Chondrocyte (in vitro differentiated cells): ENCODE results near the gene ABCG8. TPM values are rescaled to one million over a fixed set of nuclear protein-coding genes. Genes with fewer than 3 reads are reported as not detected.

Source experiments
- DNase-seq: peaks from one replicate; pipeline ENCODE4 v3.0.0; 2021; ENCODE audit warnings: mixed read lengths, low spot score
- H3K27ac Mint-ChIP-seq: one replicate; pipeline ENCODE4 v1.8.0; 2021; ENCODE audit warnings: mild to moderate bottlenecking, moderate library complexity, mixed read lengths; ENCODE audit not compliant: unreplicated experiment
- H3K27me3 Mint-ChIP-seq: 2 replicates; pipeline ENCODE4 v1.8.0; 2021; ENCODE audit warnings: low read depth, mixed read lengths
- H3K36me3 Mint-ChIP-seq: 2 replicates; pipeline ENCODE4 v1.8.0; 2021; ENCODE audit warnings: low read depth, mixed read lengths
- H3K4me1 Mint-ChIP-seq: 2 replicates; pipeline ENCODE4 v1.8.0; 2021; ENCODE audit warnings: low read depth, mild to moderate bottlenecking, mixed read lengths
- H3K4me3 Mint-ChIP-seq: one replicate; pipeline ENCODE4 v1.8.0; 2021; ENCODE audit warnings: mild to moderate bottlenecking, moderate library complexity, mixed read lengths; ENCODE audit not compliant: unreplicated experiment
- H3K9me3 Mint-ChIP-seq: 2 replicates; pipeline ENCODE4 v1.8.0; 2021; ENCODE audit warnings: low read depth, mixed read lengths
- total RNA-seq: library from RNA; stranded (reverse); gene quantifications from 3 replicates; pipeline ENCODE4 v1.2.1, GENCODE V29; 2021
- TF ChIP-seq, protein P1 (sequence below): fragments of 200-600 bp; sonication (generic); IDR thresholded peaks from 2 replicates; pipeline ENCODE4 v1.5.0; 2021; ENCODE audit warnings: antibody characterized with exemption, mild to moderate bottlenecking, moderate library complexity

ABCG8 gene
- total RNA-seq, 1 donor from 2014 or later = not detected

- Mint-ChIP-seq H3K4me1 (no peaks in the 10 kb centered on the region), H3K9me3 (no peaks in the 10 kb centered on the region), H3K27me3 (peaks cover 24% of the 10 kb centered on the region), H3K4me3 (no peak overlapping the region), H3K27ac (no peak overlapping the region), H3K36me3 (peaks cover 4% of the 10 kb centered on the region)
- TF ChIP-seq, protein P1, sequence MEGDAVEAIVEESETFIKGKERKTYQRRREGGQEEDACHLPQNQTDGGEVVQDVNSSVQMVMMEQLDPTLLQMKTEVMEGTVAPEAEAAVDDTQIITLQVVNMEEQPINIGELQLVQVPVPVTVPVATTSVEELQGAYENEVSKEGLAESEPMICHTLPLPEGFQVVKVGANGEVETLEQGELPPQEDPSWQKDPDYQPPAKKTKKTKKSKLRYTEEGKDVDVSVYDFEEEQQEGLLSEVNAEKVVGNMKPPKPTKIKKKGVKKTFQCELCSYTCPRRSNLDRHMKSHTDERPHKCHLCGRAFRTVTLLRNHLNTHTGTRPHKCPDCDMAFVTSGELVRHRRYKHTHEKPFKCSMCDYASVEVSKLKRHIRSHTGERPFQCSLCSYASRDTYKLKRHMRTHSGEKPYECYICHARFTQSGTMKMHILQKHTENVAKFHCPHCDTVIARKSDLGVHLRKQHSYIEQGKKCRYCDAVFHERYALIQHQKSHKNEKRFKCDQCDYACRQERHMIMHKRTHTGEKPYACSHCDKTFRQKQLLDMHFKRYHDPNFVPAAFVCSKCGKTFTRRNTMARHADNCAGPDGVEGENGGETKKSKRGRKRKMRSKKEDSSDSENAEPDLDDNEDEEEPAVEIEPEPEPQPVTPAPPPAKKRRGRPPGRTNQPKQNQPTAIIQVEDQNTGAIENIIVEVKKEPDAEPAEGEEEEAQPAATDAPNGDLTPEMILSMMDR = no peak
- no peak for DNase-seq
These were observed 14.3 kb upstream of the ABCG8 start for GRCh38 chr2:43824512-43824911.

DNA sequence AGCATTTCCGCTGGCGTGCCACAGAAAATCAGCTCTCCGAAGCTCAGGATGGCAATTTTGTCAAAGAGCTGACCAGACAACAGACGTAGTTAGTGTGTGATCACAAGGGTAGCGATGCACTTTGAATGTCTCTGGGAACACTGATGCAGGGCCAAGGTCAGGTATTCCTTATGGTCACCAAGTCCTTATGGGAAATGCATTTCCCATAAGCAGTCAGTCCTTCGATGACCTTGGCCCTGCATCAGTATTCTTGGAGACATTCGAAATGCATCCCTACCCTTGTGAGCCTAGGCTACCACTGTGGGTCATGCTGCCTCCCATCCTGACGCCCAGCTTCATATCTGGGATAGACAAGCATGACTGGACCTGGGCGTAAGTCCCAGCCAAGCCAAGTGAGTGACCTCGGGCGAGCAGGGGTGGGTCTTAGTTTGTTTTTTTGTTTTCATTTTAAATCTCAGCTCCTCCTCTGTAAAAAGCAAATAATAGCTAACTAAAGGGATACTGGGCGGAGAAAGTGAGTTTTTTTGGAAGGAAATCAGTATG is 13.7 kb upstream of the ABCG8 start:
- TF ChIP-seq, protein P1 = no peak
- H3K4me1 Mint-ChIP-seq = no peaks in the 10 kb centered on the region
- H3K27me3 Mint-ChIP-seq = peaks cover 27% of the 10 kb centered on the region
- no peak overlapping the region for H3K27ac Mint-ChIP-seq
- peaks cover 4% of the 10 kb centered on the region for H3K36me3 Mint-ChIP-seq
- DNase-seq = no peak
- no peaks in the 10 kb centered on the region for H3K9me3 Mint-ChIP-seq
- no peak overlapping the region for H3K4me3 Mint-ChIP-seq

DNA sequence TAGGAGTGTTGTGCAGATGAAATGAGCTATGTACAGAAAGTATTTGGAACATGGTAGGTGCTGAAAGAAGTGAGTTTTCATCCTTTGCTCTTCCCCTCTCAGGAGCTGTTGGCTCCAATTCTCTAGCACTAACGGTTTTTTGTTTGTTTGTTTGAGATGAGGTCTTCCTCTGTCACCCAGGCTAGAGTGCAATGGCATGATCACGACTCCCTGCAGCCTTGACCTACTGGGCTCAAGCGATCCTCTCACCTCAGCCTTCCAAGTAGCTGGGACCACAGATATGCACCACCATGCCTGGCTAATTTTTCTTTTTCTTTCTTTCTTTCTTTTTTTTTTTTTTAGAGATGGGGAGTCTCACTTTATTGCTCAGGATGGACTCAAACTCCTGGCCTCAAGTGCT is 12.9 kb upstream of the ABCG8 start:
- no peaks in the 10 kb centered on the region for H3K4me1 Mint-ChIP-seq
- no peak overlapping the region for H3K4me3 Mint-ChIP-seq
- H3K27ac Mint-ChIP-seq = no peak overlapping the region
- TF ChIP-seq, protein P1 = no peak
- H3K36me3 Mint-ChIP-seq = peaks cover 4% of the 10 kb centered on the region
- no peaks in the 10 kb centered on the region for H3K9me3 Mint-ChIP-seq
- no peak for DNase-seq
- peaks cover 29% of the 10 kb centered on the region for H3K27me3 Mint-ChIP-seq

DNA sequence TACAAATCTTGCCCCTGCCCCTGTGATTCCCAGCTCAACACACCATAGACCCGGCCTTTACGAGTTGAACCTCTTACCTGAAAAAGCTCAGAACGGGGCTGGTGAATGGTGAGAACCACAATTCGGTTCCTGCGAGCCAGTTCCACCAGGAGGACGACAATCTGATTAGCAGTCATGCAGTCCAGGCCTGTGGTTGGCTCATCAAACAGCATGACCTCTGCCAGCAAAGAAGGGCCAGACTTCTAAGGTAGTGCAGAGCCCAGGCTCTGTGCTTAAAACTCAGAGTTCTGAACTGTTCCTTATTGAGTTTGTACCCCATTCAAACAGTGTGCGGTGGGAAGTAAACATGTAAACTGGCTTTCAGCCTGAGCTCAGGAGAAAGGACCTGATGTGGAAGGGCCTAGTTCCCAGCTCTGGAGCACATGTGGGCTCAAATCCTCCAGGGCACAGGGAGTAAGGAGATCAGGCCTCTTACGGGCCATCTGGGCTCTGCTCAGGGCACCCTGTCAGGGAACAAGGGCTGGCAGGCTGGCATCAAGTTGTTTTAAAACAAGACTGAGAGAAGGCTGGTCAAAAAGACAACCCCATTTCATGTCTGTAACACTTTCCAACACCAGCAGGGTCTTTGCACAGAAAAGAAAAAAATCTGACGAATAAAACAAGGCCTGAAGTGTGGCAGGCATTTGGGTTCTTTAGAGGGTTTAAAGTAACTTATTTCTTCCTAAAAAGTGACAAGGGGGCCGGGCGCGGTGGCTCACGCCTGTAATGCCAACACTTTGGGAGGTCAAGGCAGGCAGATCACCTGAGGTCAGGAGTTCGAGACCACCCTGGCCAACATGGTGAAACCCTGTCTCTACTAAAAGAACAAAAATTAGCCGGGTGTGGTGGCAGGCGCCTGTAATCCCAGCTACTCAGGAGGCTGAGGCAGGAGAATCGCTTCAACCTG is 12.2 kb upstream of the ABCG8 start:
- Mint-ChIP-seq H3K9me3 (no peaks in the 10 kb centered on the region), H3K27me3 (peaks cover 25% of the 10 kb centered on the region), H3K4me1 (no peaks in the 10 kb centered on the region), H3K36me3 (no peaks in the 10 kb centered on the region), H3K4me3 (no peak overlapping the region), H3K27ac (no peak overlapping the region)
- DNase-seq = no peak
- TF ChIP-seq, protein P1 = no peak

GRCh38 chr2:43831543-43832294 is 7.1 kb upstream of the ABCG8 start:
- TF ChIP-seq, protein P1 = no peak
- Mint-ChIP-seq H3K4me3 (no peak overlapping the region), H3K36me3 (no peaks in the 10 kb centered on the region), H3K9me3 (no peaks in the 10 kb centered on the region), H3K4me1 (no peaks in the 10 kb centered on the region), H3K27ac (no peak overlapping the region), H3K27me3 (peaks cover 8% of the 10 kb centered on the region)
- DNase-seq = no peak
